ENCODE results near the gene GPR89A. TPM values are rescaled to one million over a fixed set of nuclear protein-coding genes. Genes with fewer than 3 reads are reported as not detected.

GPR89A gene
- total RNA-seq, 1 donor from 2014 or later, result 22.9 TPM

- TF ChIP-seq CTCF (IDR thresholded peaks at IDR 0.05), result no peak
- no peak for DNase-seq (ENCODE audit: extremely low spot score, unreplicated experiment)
- Mint-ChIP-seq H3K9me3 (ENCODE audit: unreplicated experiment) (no peaks in the 10 kb centered on the region), H3K27ac (ENCODE audit: unreplicated experiment) (no peak overlapping the region), H3K36me3 (ENCODE audit: unreplicated experiment) (no peaks in the 10 kb centered on the region), H3K27me3 (ENCODE audit: unreplicated experiment) (peaks cover 4% of the 10 kb centered on the region), H3K4me1 (ENCODE audit: unreplicated experiment) (peaks cover 20% of the 10 kb centered on the region), H3K4me3 (ENCODE audit: unreplicated experiment) (no peak overlapping the region)
Observed at GRCh38 chr1:145702826-145703225, 95.0 kb downstream of the GPR89A start.

DNA sequence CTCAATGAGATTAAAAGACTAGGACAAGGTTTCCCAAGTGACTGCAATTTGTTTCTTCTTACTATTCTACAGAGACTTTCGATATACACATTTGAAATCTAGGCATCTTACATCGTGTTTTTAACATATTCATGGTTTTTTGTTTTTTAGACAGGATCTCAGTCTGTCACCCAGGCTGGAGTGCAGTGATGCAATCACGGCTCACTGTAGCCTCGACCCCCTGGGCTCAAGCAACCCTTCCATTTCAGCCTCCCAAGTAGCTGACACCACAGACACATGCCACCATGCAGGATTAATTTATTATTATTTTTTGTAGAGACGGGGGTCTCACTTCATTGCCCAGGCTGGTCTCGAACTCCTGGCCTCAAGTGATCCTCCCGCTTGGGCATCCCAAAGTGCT, 97.8 kb downstream of the GPR89A start:
- no peaks in the 10 kb centered on the region for H3K27me3 Mint-ChIP-seq (ENCODE audit: unreplicated experiment)
- H3K9me3 Mint-ChIP-seq (ENCODE audit: unreplicated experiment), result no peaks in the 10 kb centered on the region
- no peak overlapping the region for H3K4me3 Mint-ChIP-seq (ENCODE audit: unreplicated experiment)
- DNase-seq (ENCODE audit: extremely low spot score, unreplicated experiment), result no peak
- H3K4me1 Mint-ChIP-seq (ENCODE audit: unreplicated experiment), result peaks cover 20% of the 10 kb centered on the region
- no peak for TF ChIP-seq CTCF (IDR thresholded peaks at IDR 0.05)
- H3K36me3 Mint-ChIP-seq (ENCODE audit: unreplicated experiment), result no peaks in the 10 kb centered on the region
- no peak overlapping the region for H3K27ac Mint-ChIP-seq (ENCODE audit: unreplicated experiment)

GRCh38 chr1:145706086-145706664, 98.4 kb downstream of the GPR89A start:
- H3K4me3 Mint-ChIP-seq (ENCODE audit: unreplicated experiment), result no peak overlapping the region
- peak overlapping the region; percentile 50 for H3K27ac Mint-ChIP-seq (ENCODE audit: unreplicated experiment)
- H3K9me3 Mint-ChIP-seq (ENCODE audit: unreplicated experiment), result no peaks in the 10 kb centered on the region
- H3K36me3 Mint-ChIP-seq (ENCODE audit: unreplicated experiment), result no peaks in the 10 kb centered on the region
- no peak for TF ChIP-seq CTCF (IDR thresholded peaks at IDR 0.05)
- no peaks in the 10 kb centered on the region for H3K27me3 Mint-ChIP-seq (ENCODE audit: unreplicated experiment)
- peaks cover 20% of the 10 kb centered on the region for H3K4me1 Mint-ChIP-seq (ENCODE audit: unreplicated experiment)
- DNase-seq (ENCODE audit: extremely low spot score, unreplicated experiment), result no peak

DNA sequence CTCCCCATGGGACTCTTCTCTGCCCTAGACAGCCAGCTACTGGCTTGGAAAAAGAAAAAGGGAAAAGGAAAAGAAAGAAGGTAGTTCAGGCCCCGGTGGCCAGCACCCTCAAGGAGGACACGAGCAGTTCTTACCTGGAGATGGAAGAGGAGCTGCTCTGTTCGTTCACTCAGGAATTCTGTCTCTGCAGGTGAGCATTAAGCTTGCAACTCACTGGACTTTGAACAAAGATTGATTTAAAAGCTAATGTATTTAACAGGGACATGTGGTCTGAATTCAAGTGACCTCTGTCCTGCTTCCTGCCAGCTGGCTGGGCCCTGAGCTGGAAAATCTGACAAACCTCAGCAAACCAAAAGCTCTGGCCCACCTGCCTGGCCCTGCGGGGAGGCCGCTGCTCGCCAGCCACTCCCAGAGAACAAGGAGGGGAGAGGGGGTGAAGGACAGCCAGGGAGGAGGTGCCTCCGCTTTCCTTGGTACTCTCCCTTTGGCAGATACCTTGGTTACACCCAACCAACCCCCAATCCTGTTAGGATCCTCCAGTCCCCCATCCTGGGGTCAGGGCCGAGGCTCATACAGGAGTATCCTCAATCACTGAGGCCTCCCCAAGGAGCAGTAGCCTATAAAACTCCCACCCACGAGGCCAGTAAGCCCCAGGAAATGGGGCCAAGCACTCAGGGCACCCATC, 99.5 kb downstream of the GPR89A start, which contains the start of gene PDZK1:
Gene PDZK1 (minus strand): TSS at position 186 of the 685 bp plus-strand sequence. CDS start 19,347 bp downstream, outside the sequence.
- Mint-ChIP-seq H3K4me3 (ENCODE audit: unreplicated experiment) (no peak within 1 kb of the TSS), H3K9me3 (ENCODE audit: unreplicated experiment) (no peaks in the 10 kb centered on the region), H3K27ac (ENCODE audit: unreplicated experiment) (peak within 1 kb of the TSS; percentile 50), H3K4me1 (ENCODE audit: unreplicated experiment) (peaks cover 20% of the 10 kb centered on the region), H3K27me3 (ENCODE audit: unreplicated experiment) (no peaks in the 10 kb centered on the region), H3K36me3 (ENCODE audit: unreplicated experiment) (no peaks in the 10 kb centered on the region)
- DNase-seq (ENCODE audit: extremely low spot score, unreplicated experiment), result no peak
- no peak for TF ChIP-seq CTCF (IDR thresholded peaks at IDR 0.05)

GRCh38 chr1:145708063-145708462, 100.3 kb downstream of the GPR89A start:
- H3K9me3 Mint-ChIP-seq (ENCODE audit: unreplicated experiment), result no peaks in the 10 kb centered on the region
- H3K4me3 Mint-ChIP-seq (ENCODE audit: unreplicated experiment), result no peak overlapping the region
- H3K27ac Mint-ChIP-seq (ENCODE audit: unreplicated experiment), result no peak overlapping the region
- no peaks in the 10 kb centered on the region for H3K27me3 Mint-ChIP-seq (ENCODE audit: unreplicated experiment)
- peaks cover 20% of the 10 kb centered on the region for H3K4me1 Mint-ChIP-seq (ENCODE audit: unreplicated experiment)
- no peak for TF ChIP-seq CTCF (IDR thresholded peaks at IDR 0.05)
- no peaks in the 10 kb centered on the region for H3K36me3 Mint-ChIP-seq (ENCODE audit: unreplicated experiment)
- DNase-seq (ENCODE audit: extremely low spot score, unreplicated experiment), result no peak
